HepG2 (cell line): ENCODE results near the gene LAMB3. TPM values are rescaled to one million over a fixed set of nuclear protein-coding genes. Genes with fewer than 3 reads are reported as not detected.

Experiments
- ATAC-seq: fragments of 200-7000 bp; cut with Tn5 transposase; 3 replicates; pipeline ENCODE4 v1.9.1; 2020; ENCODE audit warnings: mild to moderate bottlenecking, moderate library complexity
- BruUV-seq: library from RNA; stranded (reverse); fragments of 400-500 nt; replicated peaks from 2 replicates; lab custom pipeline; 2021; lab: Mats Ljungman, UMichigan
- CTCF ChIA-PET: fragments of 300-600 bp; formaldehyde crosslinking; extraction: SDS; loops from one replicate; lab custom pipeline; 2021; ENCODE audit warnings: low total read pairs, inconsistent platforms, low intra/inter-chr PET ratio; lab: Yijun Ruan, JAX
- POLR2A ChIA-PET: fragments of 350-600 bp; sonication (Branson Sonifier 250); formaldehyde crosslinking; loops from one replicate; lab custom pipeline; 2020; ENCODE audit warnings: antibody characterized with exemption, inconsistent platforms; lab: Yijun Ruan, JAX
- DNase-seq: peaks from one replicate; pipeline ENCODE4 v3.0.0-alpha.2; 2015; ENCODE audit warnings: low spot score
- FAIRE-seq: peaks from 3 replicates; lab custom pipeline; 2011; peaks lifted over from hg19 to GRCh38; lab: Jason Lieb, UNC
- H2AFZ ChIP-seq: one replicate; pipeline ENCODE4 v1.6.1; 2011; ENCODE audit warnings: low read length, inconsistent platforms
- H3K27ac ChIP-seq: fragments of 300-600 bp; 3 replicates; pipeline ENCODE4 v1.8.0; 2011; ENCODE audit warnings: mixed run types, mild to moderate bottlenecking, mixed read lengths, low read length, inconsistent platforms; ENCODE audit not compliant: insufficient read depth; ENCODE audit errors: extremely low read length
- H3K27me3 ChIP-seq, 2 experiments: fragments of 200-600 bp in 1 of 2; 2 replicates in 1 of 2; 3 replicates in 1 of 2; pipeline versions ENCODE4 v1.6.0 to v1.8.0; 2011; ENCODE audit warnings: low read length in 2 of 2, mild to moderate bottlenecking in 2 of 2, moderate library complexity in 2 of 2, inconsistent platforms in 1 of 2; ENCODE audit not compliant: insufficient read depth in 2 of 2, control insufficient read depth in 1 of 2
- H3K36me3 ChIP-seq, 2 experiments: fragments of 200-600 bp in 1 of 2; replicated peaks in 1 of 2; 2 replicates in 1 of 2; 3 replicates in 1 of 2; pipeline versions ENCODE4 v1.5.1 to v1.8.0; 2011; ENCODE audit warnings: low read length in 2 of 2, inconsistent platforms in 1 of 2; ENCODE audit not compliant: insufficient read depth in 2 of 2, control insufficient read depth in 1 of 2
- H3K4me1 ChIP-seq: 2 replicates; pipeline ENCODE4 v1.5.1; 2012; ENCODE audit warnings: low read length, inconsistent platforms; ENCODE audit not compliant: insufficient read depth
- H3K4me2 ChIP-seq: 2 replicates; pipeline ENCODE4 v1.6.0; 2011; ENCODE audit warnings: low read depth, low read length, inconsistent platforms
- H3K4me3 ChIP-seq, 3 experiments: fragments of 200-600 bp in 1 of 3; sonication (generic), shearing (Covaris generic) in 1 of 3; replicated peaks in 1 of 3; 2 replicates each; pipeline ENCODE4 v1.5.1; 2011 to 2016; ENCODE audit warnings: low read length in 3 of 3, inconsistent platforms in 2 of 3, low read depth in 2 of 3, mild to moderate bottlenecking in 2 of 3, control low read depth in 1 of 3, mixed read lengths in 1 of 3; ENCODE audit not compliant: insufficient read depth in 1 of 3
- H3K79me2 ChIP-seq: one replicate; pipeline ENCODE4 v1.6.1; 2011; ENCODE audit warnings: low read length, inconsistent platforms; ENCODE audit not compliant: insufficient read depth
- H3K9ac ChIP-seq: 2 replicates; pipeline ENCODE4 v1.6.0; 2011; ENCODE audit warnings: mild to moderate bottlenecking, low read depth, low read length, inconsistent platforms; ENCODE audit not compliant: insufficient read depth
- H3K9me3 ChIP-seq: 2 replicates; pipeline ENCODE4 v1.5.1; 2012; ENCODE audit warnings: mild to moderate bottlenecking, low read length
- H4K20me1 ChIP-seq: 2 replicates; pipeline ENCODE4 v1.6.0; 2011; ENCODE audit warnings: inconsistent platforms, mild to moderate bottlenecking, low read length, moderate library complexity; ENCODE audit not compliant: insufficient read depth
- NONO ChIP-seq, 2 experiments: fragments of 450-650 bp in 1 of 2; sonication (generic) in 1 of 2; formaldehyde crosslinking in 1 of 2; IDR thresholded peaks in 1 of 2; conservative IDR thresholded peaks in 1 of 2; 2 replicates each; pipeline versions ENCODE4 v1.6.1 to v1.8.0; 2017 to 2022; ENCODE audit warnings: mild to moderate bottlenecking in 1 of 2, missing genetic modification reagents in 1 of 2, moderate library complexity in 1 of 2
- SMARCC2 ChIP-seq: fragments of 450-650 bp; IDR thresholded peaks from 2 replicates; pipeline ENCODE4 v1.6.1; 2017; ENCODE audit warnings: antibody characterized with exemption, mild to moderate bottlenecking
- SMC3 ChIP-seq: IDR thresholded peaks from 2 replicates; pipeline ENCODE4 v1.6.1; 2011; ENCODE audit warnings: low read length, improper control_type of control experiment
- STAG1 ChIP-seq: sonication (generic); formaldehyde crosslinking; IDR thresholded peaks from 2 replicates; pipeline ENCODE4 v1.4.0; 2020; ENCODE audit warnings: missing genetic modification reagents
- ZFP37 ChIP-seq: sonication (generic); formaldehyde crosslinking; IDR thresholded peaks from 2 replicates; pipeline ENCODE4 v1.4.0; 2020; ENCODE audit warnings: missing genetic modification reagents, borderline replicate concordance
- ZNF781 ChIP-seq: sonication (generic); formaldehyde crosslinking; IDR thresholded peaks from 2 replicates; pipeline ENCODE4 v1.5.1; 2020; ENCODE audit warnings: borderline replicate concordance, mild to moderate bottlenecking, missing genetic modification reagents; ENCODE audit errors: not compliant biosample characterization
- WGBS: methylation state at CpG from one replicate; pipeline ENCODE4 v1.1.6; 2017; ENCODE audit warnings: low lambda C conversion rate; 5-methylcytosine and 5-hydroxymethylcytosine counted together
- in situ Hi-C: cut with HindIII; loops from 2 replicates; pipeline ENCODE4 v1.10.0; 2017; ENCODE audit warnings: low pct_unique_long_range_greater_than_20kb; ENCODE audit not compliant: extremely low pct_ligation_motif_present
- intact Hi-C: fragments of 100-400 bp; cut with micrococcal nuclease; formaldehyde crosslinking; loops from one replicate; pipeline ENCODE4 v1.10.0; 2022; ENCODE audit not compliant: unreplicated experiment
- polyA plus RNA-seq, 8 experiments: library from polyadenylated mRNA; depleted of rRNA in 3 of 8; stranded (reverse) in 7 of 8; unstranded in 1 of 8; fragments of >200 nt; fragmentation: Illumina TruSeq in 4 of 8; extraction: Trizol in 4 of 8; gene quantifications; 2 replicates each; pipeline versions ENCODE4 v1.2.1 to v1.2.3, GENCODE V29; 2011 to 2016; ENCODE audit warnings: low read depth in 4 of 8, missing spikeins in 1 of 8, mixed read lengths in 1 of 8; ENCODE audit not compliant: insufficient read depth in 1 of 8
- total RNA-seq, 5 experiments: library from RNA; depleted of rRNA; stranded (reverse); fragments of >200 nt; fragmentation: Illumina TruSeq; extraction: Trizol; gene quantifications; 2 replicates each; pipeline ENCODE4 v1.2.3, GENCODE V29; 2016; ENCODE audit warnings: low read depth in 1 of 5
- TF ChIP-seq, protein P1 (sequence below): sonication (generic); formaldehyde crosslinking; IDR thresholded peaks from 2 replicates; pipeline ENCODE4 v1.8.1; 2023; ENCODE audit warnings: missing genetic modification reagents, mild to moderate bottlenecking, borderline replicate concordance
- TF ChIP-seq, protein P2 (sequence below): sonication (generic); formaldehyde crosslinking; IDR thresholded peaks from 2 replicates; pipeline ENCODE4 v1.4.0; 2020; ENCODE audit warnings: missing genetic modification reagents
- TF ChIP-seq, protein P3 (sequence below): sonication (generic); formaldehyde crosslinking; IDR thresholded peaks from 2 replicates; pipeline ENCODE4 v1.5.0; 2020; ENCODE audit warnings: mild to moderate bottlenecking, missing genetic modification reagents, moderate library complexity
- TF ChIP-seq, protein P4 (sequence below): sonication (generic); formaldehyde crosslinking; IDR thresholded peaks from 2 replicates; pipeline ENCODE4 v1.5.1; 2020; ENCODE audit warnings: missing genetic modification reagents, mild to moderate bottlenecking, borderline replicate concordance

The LAMB3 gene
- total and polyA plus RNA-seq, 2 of the 13 experiments (the other 11 are each of a cell fraction or from before 2014, with no cell fraction given), result 0.18 to 0.24 TPM

DNA sequence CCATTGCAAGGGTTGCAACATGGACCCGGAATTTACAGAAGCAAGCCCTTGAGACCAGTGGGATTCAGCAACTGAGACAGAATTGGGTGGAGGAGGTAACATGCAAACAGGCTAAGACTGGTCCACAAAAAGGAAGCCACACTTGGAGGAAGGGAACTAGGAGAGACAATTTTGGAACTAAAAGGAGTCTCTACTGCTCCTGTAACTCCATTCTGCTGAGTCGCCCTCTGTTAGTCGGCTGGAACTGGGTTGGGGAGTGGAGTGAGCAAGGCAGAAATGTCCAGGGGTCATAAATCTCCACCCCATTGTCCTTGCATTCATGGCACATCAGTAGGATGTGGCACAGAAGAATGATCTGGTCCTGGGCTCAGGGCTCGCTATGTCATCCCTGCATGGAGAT lies 5.1 kb downstream of the LAMB3 start (continued):
- TF ChIP-seq NONO (IDR thresholded peaks at IDR 0.05) (no peak), NONO (CRISPR knock-in tag; conservative IDR thresholded peaks at IDR 0.05) (no peak), SMARCC2 (no peak)
- TF ChIP-seq, protein P1, sequence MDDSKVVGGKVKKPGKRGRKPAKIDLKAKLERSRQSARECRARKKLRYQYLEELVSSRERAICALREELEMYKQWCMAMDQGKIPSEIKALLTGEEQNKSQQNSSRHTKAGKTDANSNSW (CRISPR knock-in tag), result no peak
- TF ChIP-seq, protein P2, sequence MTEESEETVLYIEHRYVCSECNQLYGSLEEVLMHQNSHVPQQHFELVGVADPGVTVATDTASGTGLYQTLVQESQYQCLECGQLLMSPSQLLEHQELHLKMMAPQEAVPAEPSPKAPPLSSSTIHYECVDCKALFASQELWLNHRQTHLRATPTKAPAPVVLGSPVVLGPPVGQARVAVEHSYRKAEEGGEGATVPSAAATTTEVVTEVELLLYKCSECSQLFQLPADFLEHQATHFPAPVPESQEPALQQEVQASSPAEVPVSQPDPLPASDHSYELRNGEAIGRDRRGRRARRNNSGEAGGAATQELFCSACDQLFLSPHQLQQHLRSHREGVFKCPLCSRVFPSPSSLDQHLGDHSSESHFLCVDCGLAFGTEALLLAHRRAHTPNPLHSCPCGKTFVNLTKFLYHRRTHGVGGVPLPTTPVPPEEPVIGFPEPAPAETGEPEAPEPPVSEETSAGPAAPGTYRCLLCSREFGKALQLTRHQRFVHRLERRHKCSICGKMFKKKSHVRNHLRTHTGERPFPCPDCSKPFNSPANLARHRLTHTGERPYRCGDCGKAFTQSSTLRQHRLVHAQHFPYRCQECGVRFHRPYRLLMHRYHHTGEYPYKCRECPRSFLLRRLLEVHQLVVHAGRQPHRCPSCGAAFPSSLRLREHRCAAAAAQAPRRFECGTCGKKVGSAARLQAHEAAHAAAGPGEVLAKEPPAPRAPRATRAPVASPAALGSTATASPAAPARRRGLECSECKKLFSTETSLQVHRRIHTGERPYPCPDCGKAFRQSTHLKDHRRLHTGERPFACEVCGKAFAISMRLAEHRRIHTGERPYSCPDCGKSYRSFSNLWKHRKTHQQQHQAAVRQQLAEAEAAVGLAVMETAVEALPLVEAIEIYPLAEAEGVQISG, result no peak

DNA sequence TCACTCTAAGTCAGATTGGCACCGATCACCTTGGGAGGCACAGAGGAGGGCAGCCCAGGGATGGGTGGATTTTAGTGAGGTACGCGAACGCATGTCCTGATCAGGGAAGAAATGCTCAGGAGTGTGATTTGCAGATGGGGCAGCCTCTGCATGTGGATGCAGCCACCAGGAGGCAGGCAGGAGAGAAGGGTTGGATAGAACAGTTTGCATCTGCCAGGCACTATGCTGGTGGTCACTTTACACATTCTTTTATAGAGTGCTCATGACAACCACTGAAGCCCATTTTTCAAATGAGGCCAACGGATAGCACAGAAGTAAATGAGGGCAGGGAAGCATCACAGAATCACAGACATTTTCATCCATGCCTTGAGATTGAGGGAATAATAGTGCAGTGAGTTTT lies 5.7 kb downstream of the LAMB3 start:
- intact Hi-C loops, result loop anchor here (1.0 kb wide), 1 partner anchor 47 kb away; no protein-coding TSS in a partner anchor

More for the DNA sequence above, 5.7 kb downstream of the LAMB3 start:
- WGBS, result 73% methylated on average over 5 of the region's 5 CpGs
- FAIRE-seq (no peak), ATAC-seq (peak; percentile 72), DNase-seq (no peak)
- Histone ChIP-seq H3K27me3 (no peaks in the 10 kb centered on the region; a peak in 1 of 5 replicates), H3K9ac (no peak overlapping the region), H4K20me1 (no peaks in the 10 kb centered on the region), H2AFZ (no peak overlapping the region), H3K4me3 (no peak overlapping the region), H3K9me3 (no peaks in the 10 kb centered on the region), H3K27ac (no peak overlapping the region), H3K4me1 (no peaks in the 10 kb centered on the region), H3K36me3 (no peaks in the 10 kb centered on the region), H3K79me2 (no peaks in the 10 kb centered on the region), H3K4me2 (no peak overlapping the region)
- ChIA-PET CTCF (interaction anchor here (1.4 kb wide), 1 partner anchor 46 kb away, joined by 4 read pairs; no protein-coding TSS in a partner anchor), POLR2A (no interaction called here)
- TF ChIP-seq, protein P3, sequence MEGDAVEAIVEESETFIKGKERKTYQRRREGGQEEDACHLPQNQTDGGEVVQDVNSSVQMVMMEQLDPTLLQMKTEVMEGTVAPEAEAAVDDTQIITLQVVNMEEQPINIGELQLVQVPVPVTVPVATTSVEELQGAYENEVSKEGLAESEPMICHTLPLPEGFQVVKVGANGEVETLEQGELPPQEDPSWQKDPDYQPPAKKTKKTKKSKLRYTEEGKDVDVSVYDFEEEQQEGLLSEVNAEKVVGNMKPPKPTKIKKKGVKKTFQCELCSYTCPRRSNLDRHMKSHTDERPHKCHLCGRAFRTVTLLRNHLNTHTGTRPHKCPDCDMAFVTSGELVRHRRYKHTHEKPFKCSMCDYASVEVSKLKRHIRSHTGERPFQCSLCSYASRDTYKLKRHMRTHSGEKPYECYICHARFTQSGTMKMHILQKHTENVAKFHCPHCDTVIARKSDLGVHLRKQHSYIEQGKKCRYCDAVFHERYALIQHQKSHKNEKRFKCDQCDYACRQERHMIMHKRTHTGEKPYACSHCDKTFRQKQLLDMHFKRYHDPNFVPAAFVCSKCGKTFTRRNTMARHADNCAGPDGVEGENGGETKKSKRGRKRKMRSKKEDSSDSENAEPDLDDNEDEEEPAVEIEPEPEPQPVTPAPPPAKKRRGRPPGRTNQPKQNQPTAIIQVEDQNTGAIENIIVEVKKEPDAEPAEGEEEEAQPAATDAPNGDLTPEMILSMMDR, result peak; percentile 16; the same call in 1 of the 2 replicates
- TF ChIP-seq ZNF781 (CRISPR knock-in tag), result no peak
- TF ChIP-seq ZFP37, result no peak
- TF ChIP-seq, protein P4, sequence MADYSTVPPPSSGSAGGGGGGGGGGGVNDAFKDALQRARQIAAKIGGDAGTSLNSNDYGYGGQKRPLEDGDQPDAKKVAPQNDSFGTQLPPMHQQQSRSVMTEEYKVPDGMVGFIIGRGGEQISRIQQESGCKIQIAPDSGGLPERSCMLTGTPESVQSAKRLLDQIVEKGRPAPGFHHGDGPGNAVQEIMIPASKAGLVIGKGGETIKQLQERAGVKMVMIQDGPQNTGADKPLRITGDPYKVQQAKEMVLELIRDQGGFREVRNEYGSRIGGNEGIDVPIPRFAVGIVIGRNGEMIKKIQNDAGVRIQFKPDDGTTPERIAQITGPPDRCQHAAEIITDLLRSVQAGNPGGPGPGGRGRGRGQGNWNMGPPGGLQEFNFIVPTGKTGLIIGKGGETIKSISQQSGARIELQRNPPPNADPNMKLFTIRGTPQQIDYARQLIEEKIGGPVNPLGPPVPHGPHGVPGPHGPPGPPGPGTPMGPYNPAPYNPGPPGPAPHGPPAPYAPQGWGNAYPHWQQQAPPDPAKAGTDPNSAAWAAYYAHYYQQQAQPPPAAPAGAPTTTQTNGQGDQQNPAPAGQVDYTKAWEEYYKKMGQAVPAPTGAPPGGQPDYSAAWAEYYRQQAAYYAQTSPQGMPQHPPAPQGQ (CRISPR knock-in tag), result no peak
- peak; percentile 33; the same call in 1 of the 2 replicates for TF ChIP-seq SMC3
- peak; percentile 17; the same call in 1 of the 2 replicates for TF ChIP-seq STAG1
- no TSS peak for BruUV-seq
- in situ Hi-C loops, result no loop called here
